HFF-Myc (cell line): Measurements from ENCODE around the gene FBXO30.

Source experiments
- DNase-seq: peaks from one replicate; pipeline ENCODE4 v3.0.0-alpha.2; 2011; ENCODE audit warnings: low read depth; ENCODE audit errors: extremely low read depth
- H3K4me3 ChIP-seq: replicated peaks from 2 replicates; pipeline ENCODE4 v1.5.1; 2011; ENCODE audit warnings: low read depth, mild to moderate bottlenecking, control low read depth, low read length
- TF ChIP-seq, protein P1 (sequence below): IDR thresholded peaks from 2 replicates; pipeline ENCODE4 v1.5.1; 2012; ENCODE audit warnings: mild to moderate bottlenecking, low read depth, low read length, control low read depth; ENCODE audit errors: missing control alignments

Gene FBXO30

DNA sequence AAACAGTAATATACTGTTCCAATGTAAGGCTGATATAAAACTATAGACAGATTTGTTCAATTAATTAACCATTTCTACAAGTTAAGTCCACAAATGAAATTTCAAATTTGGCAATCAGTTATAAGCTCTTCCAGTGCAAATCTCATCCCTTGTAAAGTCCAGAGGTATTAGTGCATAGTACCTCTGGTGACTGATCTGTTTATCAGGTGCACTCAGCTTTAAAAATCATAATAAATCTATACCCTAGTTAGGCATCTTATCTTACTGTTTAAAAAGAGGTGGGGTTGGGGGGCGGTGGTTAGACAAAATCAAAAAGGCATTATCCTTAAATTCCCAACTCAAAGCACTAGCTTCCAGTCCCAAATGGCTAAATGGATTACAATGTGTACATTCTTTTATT lies 2.9 kb downstream of the FBXO30 start:
- H3K4me3 ChIP-seq = no peak overlapping the region
- TF ChIP-seq, protein P1, sequence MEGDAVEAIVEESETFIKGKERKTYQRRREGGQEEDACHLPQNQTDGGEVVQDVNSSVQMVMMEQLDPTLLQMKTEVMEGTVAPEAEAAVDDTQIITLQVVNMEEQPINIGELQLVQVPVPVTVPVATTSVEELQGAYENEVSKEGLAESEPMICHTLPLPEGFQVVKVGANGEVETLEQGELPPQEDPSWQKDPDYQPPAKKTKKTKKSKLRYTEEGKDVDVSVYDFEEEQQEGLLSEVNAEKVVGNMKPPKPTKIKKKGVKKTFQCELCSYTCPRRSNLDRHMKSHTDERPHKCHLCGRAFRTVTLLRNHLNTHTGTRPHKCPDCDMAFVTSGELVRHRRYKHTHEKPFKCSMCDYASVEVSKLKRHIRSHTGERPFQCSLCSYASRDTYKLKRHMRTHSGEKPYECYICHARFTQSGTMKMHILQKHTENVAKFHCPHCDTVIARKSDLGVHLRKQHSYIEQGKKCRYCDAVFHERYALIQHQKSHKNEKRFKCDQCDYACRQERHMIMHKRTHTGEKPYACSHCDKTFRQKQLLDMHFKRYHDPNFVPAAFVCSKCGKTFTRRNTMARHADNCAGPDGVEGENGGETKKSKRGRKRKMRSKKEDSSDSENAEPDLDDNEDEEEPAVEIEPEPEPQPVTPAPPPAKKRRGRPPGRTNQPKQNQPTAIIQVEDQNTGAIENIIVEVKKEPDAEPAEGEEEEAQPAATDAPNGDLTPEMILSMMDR = no peak
- no peak for DNase-seq

DNA sequence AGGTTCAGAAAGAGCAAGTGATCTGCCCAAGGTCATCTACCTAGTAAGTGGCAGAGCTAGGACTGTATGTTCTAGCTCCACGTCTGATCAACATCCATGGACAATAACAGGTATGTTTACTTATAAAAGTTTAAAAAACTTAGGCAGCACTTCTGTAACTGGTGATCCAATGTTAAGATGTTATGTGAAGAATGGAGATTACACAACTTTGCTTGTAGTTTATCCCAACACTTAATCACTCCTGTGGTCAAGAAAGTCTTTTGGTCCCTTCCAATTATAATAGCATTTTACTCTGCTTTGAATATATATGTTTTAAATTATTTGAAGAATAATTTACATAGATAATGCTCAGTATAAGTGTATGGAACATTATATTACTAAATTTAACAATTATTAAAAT lies 4.8 kb downstream of the FBXO30 start:
- no peak overlapping the region for H3K4me3 ChIP-seq
- no peak for DNase-seq

DNA sequence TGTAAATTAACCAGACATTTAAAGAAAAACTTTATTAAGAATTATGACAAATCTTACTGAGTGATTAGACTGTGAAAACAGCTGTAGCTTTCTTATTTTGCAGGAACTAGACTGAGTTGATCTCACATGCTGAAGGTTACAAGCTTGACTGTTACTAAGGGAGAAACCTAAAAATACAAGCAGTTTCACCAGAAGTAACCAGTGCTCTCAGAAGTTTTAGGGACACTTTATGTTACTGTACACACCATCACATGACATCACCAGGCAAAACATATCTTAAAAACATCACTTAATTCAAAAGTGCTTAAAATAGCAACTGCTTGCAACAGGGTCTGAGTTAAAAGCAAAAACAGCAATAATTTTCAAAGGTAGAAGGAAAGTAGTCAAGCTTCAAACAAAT lies 5.4 kb downstream of the FBXO30 start:
- DNase-seq = no peak
- TF ChIP-seq, protein P1 = no peak
- H3K4me3 ChIP-seq = no peak overlapping the region

More for the DNA sequence above, 4.8 kb downstream of the FBXO30 start:
- TF ChIP-seq, protein P1 = no peak

- no peak overlapping the region for H3K4me3 ChIP-seq
- DNase-seq = no peak
- TF ChIP-seq, protein P1 = no peak
Measured at GRCh38 chr6:145808239-145808638, 6.4 kb downstream of the FBXO30 start.

DNA sequence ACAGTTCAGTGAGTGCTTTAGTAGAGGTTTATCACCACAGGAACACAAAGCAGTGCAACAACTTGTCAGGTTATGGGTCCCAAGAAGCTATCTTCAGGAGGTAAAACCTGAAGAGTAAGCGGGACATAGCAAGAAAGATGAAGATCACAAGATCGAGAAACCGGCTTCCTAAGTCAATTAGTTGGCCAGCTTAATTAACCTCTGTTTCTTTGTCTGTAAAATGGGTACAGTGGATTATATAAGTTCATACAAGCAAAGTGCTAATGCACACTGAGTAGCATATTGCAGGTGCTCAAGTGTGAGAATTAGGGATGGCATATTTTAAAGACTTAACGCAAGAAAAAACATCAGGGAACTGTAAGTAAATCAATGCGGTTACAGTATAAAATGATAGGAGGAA lies 12.5 kb downstream of the FBXO30 start:
- H3K4me3 ChIP-seq = no peak overlapping the region
- DNase-seq = no peak
- TF ChIP-seq, protein P1 = no peak

DNA sequence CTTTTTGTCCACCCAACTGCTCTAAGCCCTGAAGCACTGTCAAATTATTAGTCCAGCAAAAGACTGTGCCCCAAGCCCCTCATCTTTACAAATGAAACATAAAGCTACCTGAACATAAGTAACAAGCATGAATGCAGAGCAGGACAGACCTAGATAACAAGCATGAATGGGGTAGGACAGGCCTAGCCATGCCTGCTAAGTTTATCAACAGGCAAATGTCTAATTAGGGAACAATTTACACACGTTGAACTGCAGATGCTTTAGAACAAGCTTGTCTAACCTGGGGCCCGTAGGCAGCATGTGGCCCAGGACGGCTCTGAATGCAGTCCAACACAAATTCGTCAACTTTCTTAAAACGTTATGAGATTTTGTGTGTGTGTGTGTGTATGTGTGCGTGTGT lies 13.6 kb downstream of the FBXO30 start:
- DNase-seq = no peak
- TF ChIP-seq, protein P1 = no peak
- H3K4me3 ChIP-seq = no peak overlapping the region

DNA sequence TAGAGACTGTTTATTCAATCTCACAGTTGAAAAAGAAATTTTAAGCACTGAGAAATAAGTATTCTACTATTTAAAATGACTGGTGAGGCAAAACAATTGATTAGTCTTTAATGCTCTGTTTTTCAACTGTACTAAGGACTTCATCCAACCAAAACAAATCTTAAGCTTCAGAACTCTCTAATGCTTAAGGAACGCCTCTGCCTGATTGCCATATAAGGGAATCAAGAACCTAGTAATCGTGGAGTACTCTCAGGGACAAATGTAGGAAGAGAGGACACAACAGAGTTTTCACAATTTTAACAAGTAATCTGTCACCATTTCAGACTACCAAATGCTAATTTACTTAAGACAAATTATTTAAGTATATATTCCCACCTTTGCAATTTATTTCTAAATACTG lies 16.1 kb downstream of the FBXO30 start:
- no peak overlapping the region for H3K4me3 ChIP-seq
- TF ChIP-seq, protein P1 = no peak
- no peak for DNase-seq
